Ascending aorta (tissue), 2 donors: Measurements from ENCODE around the gene FBXW4. TPM values are rescaled to one million over a fixed set of nuclear protein-coding genes. Genes with fewer than 3 reads are reported as not detected.
A peak's percentile ranks its signal among the peaks of the same experiment; 100 is the strongest.

Experiments
- DNase-seq, 2 donors: peaks; one replicate each; pipeline ENCODE4 v3.0.0-alpha.2; 2019; ENCODE audit warnings: low spot score in 2 of 2
- H3K27ac ChIP-seq, 2 donors: fragments of 200-600 bp; sonication (generic); one replicate each; pipeline ENCODE4 v1.5.1; 2016 to 2017; ENCODE audit warnings: mild to moderate bottlenecking in 1 of 2
- H3K27me3 ChIP-seq: fragments of 200-600 bp; sonication (generic); one replicate; pipeline ENCODE4 v1.5.1; 2017
- H3K36me3 ChIP-seq, 2 donors: fragments of 200-600 bp; sonication (generic); one replicate each; pipeline ENCODE4 v1.5.1; 2016
- H3K4me1 ChIP-seq, 2 donors: fragments of 200-600 bp; sonication (generic); one replicate each; pipeline ENCODE4 v1.5.1; 2016 to 2017; ENCODE audit warnings: mild to moderate bottlenecking in 1 of 2
- H3K4me3 ChIP-seq, 2 donors: fragments of 200-600 bp; sonication (generic); one replicate each; pipeline ENCODE4 v1.5.1; 2016 to 2017; ENCODE audit warnings: mild to moderate bottlenecking in 1 of 2
- H3K9me3 ChIP-seq, 2 donors: fragments of 200-600 bp; sonication (generic); one replicate each; pipeline ENCODE4 v1.5.1; 2016
- CTCF ChIP-seq, 3 experiments: fragments of 200-600 bp in 2 of 3; fragments of 450-650 bp in 1 of 3; sonication (generic) in 2 of 3; IDR thresholded peaks; one replicate each; pipeline ENCODE4 v1.5.1; 2016 to 2019; ENCODE audit warnings: antibody characterized with exemption in 3 of 3, mild to moderate bottlenecking in 1 of 3, moderate library complexity in 1 of 3
- intact Hi-C: fragments of 100-400 bp; cut with DNase I; formaldehyde crosslinking; loops from one replicate; pipeline ENCODE4 v1.15.1; 2023
- total RNA-seq: library from RNA; depleted of rRNA; stranded (reverse); fragments of >200 nt; gene quantifications from one replicate; pipeline ENCODE4 v1.1.0, GENCODE V29; 2016

The FBXW4 gene
- total RNA-seq: 21.3 TPM

DNA sequence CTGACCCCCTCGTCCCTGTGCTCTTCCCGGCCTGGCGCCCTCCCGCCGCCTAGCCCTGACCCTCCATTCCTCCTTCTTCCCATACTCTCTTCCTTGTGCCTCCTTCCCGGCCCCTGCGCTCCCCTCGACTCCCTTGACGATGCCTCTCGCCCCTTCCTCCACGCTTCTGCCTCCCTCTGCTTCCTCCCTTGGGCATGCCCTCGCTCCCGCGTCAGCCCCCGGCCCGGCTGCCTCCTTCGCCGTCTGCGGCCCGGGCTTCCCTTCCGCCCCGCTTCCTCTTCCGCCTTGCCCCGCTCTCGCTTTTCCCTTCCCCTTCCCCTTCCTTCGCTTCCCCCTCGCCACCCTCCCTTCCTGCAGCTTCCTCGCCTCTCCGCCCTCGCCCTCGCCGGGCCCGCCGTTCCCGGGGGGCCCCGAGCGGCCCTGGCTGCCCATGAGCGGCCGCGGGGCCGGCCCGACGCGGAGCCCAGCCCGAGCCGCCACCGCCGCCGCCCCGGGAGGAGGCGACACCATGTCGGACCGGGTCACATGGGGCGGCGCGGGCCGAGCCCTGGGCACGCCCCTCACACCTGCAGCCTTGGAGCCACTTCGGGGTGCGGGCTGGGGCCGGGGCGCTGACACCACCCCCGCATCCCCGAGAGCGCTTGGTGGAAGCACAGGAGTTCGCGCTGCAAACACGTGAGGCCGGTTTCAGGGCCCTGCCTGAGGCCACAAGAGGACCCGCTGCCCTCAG, at the start of gene FBXW4:
Gene FBXW4, minus strand, starts transcription at position 497 of the 730 bp plus-strand sequence. Its CDS starts 65 bp downstream, at position 432.
- TF ChIP-seq CTCF (IDR thresholded peaks at IDR 0.05): no peak
- Histone ChIP-seq H3K4me3 (peak within 1 kb of the TSS; percentile 79 to 94), H3K27ac (peak within 1 kb of the TSS; percentile 97 to 99), H3K9me3 (no peaks in the 10 kb centered on the region), H3K27me3 (no peaks in the 10 kb centered on the region), H3K36me3 (no peaks in the 10 kb centered on the region), H3K4me1 (peaks cover 13 to 20% of the 10 kb centered on the region in 2 donors)
- intact Hi-C loops: no loop called here
- DNase-seq: peak in 1 of 2 donors; percentile 68

DNA sequence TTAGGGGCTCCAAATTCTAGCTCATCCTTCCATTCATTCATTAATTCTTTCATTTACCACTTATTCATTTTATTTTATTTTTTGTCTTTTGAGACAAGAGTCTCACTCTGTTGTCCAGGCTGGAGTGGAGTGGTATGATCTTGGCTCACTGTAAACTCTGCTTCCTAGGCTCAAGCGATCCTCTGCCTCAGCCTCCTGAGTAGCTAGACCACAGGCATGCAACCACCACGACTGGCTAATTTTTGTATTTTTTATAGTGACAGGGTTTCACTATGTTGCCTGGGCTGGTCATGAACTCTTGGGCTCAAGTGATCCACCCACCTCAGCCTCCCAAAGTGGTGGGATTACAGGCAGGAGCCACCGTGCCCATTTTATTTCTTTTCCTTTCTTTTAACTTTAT, 49.3 kb upstream of the FBXW4 start:
- intact Hi-C loops: no loop called here
- DNase-seq: no peak
- no peak overlapping the region for H3K4me3 ChIP-seq
- H3K27ac ChIP-seq: no peak overlapping the region
- no peaks in the 10 kb centered on the region for H3K4me1 ChIP-seq
- no peaks in the 10 kb centered on the region for H3K36me3 ChIP-seq
- H3K27me3 ChIP-seq: no peaks in the 10 kb centered on the region
- H3K9me3 ChIP-seq: no peaks in the 10 kb centered on the region
- TF ChIP-seq CTCF (IDR thresholded peaks at IDR 0.05): no peak

GRCh38 chr10:101741938-101742337, 47.0 kb upstream of the FBXW4 start:
- DNase-seq: no peak
- Histone ChIP-seq H3K27ac (no peak overlapping the region), H3K4me3 (no peak overlapping the region), H3K36me3 (no peaks in the 10 kb centered on the region), H3K27me3 (no peaks in the 10 kb centered on the region), H3K4me1 (no peaks in the 10 kb centered on the region), H3K9me3 (no peaks in the 10 kb centered on the region)
- intact Hi-C loops: no loop called here
- TF ChIP-seq CTCF (IDR thresholded peaks at IDR 0.05): no peak

DNA sequence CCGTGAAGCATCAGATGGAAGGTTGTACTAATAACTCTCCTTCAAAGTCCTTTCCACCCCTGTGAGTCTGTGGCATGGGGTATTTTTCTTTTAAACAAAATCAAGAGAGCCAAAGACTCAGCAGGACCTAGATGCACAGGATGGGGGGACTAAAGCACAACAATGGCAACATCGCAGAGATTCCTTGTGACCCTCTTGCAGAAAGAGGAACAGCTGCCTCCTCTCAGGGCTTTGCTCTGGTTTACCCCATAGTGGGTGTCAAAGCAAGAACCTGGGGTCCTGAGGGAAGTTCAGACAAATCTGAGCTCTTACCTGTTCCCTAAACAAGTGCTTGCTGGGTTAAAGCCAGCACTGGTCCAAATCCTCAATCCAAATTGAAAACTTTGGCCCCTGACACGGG, 41.7 kb upstream of the FBXW4 start:
- no peak overlapping the region for H3K4me3 ChIP-seq
- intact Hi-C loops: no loop called here
- no peak for TF ChIP-seq CTCF (IDR thresholded peaks at IDR 0.05)
- no peaks in the 10 kb centered on the region for H3K36me3 ChIP-seq
- no peaks in the 10 kb centered on the region for H3K9me3 ChIP-seq
- no peak for DNase-seq
- H3K27ac ChIP-seq: no peak overlapping the region
- H3K27me3 ChIP-seq: no peaks in the 10 kb centered on the region
- no peaks in the 10 kb centered on the region for H3K4me1 ChIP-seq

GRCh38 chr10:101732096-101732495, 37.1 kb upstream of the FBXW4 start:
- intact Hi-C loops: no loop called here
- Histone ChIP-seq H3K36me3 (no peaks in the 10 kb centered on the region), H3K4me1 (no peaks in the 10 kb centered on the region), H3K27me3 (no peaks in the 10 kb centered on the region), H3K4me3 (no peak overlapping the region), H3K27ac (no peak overlapping the region), H3K9me3 (no peaks in the 10 kb centered on the region)
- no peak for DNase-seq
- no peak for TF ChIP-seq CTCF (IDR thresholded peaks at IDR 0.05)

DNA sequence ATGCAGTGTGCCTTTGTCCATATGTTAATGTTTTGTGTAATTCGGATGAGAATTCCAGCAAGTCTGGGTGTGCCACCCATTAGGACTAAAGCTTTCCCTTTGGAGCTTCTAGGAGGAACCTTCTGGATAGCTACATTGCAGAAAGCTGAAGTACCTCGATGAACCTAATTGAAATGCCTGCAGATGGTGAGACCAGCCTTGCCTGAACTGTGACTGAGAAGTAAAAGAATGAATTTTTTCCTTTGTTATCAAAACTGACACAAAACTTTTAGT, 31.1 kb upstream of the FBXW4 start:
- DNase-seq: no peak

More for the DNA sequence above, 31.1 kb upstream of the FBXW4 start:
- no peak overlapping the region for H3K27ac ChIP-seq
- no peak overlapping the region for H3K4me3 ChIP-seq
- intact Hi-C loops: no loop called here
- H3K27me3 ChIP-seq: no peaks in the 10 kb centered on the region
- no peaks in the 10 kb centered on the region for H3K36me3 ChIP-seq
- H3K4me1 ChIP-seq: no peaks in the 10 kb centered on the region
- TF ChIP-seq CTCF (IDR thresholded peaks at IDR 0.05): no peak
- H3K9me3 ChIP-seq: no peaks in the 10 kb centered on the region
